NAMALWA (cell line): ENCODE results near the gene UBQLN4.
"Not testable (repeated sequence)": the region's sequence is repeated elsewhere in the genome, so short reads cannot be mapped to it uniquely, and the experiment has no call there.

Source experiments
- DNase-seq: peaks from one replicate; pipeline ENCODE4 v3.0.0-alpha.2; 2015; ENCODE audit warnings: low spot score

Gene UBQLN4

DNA sequence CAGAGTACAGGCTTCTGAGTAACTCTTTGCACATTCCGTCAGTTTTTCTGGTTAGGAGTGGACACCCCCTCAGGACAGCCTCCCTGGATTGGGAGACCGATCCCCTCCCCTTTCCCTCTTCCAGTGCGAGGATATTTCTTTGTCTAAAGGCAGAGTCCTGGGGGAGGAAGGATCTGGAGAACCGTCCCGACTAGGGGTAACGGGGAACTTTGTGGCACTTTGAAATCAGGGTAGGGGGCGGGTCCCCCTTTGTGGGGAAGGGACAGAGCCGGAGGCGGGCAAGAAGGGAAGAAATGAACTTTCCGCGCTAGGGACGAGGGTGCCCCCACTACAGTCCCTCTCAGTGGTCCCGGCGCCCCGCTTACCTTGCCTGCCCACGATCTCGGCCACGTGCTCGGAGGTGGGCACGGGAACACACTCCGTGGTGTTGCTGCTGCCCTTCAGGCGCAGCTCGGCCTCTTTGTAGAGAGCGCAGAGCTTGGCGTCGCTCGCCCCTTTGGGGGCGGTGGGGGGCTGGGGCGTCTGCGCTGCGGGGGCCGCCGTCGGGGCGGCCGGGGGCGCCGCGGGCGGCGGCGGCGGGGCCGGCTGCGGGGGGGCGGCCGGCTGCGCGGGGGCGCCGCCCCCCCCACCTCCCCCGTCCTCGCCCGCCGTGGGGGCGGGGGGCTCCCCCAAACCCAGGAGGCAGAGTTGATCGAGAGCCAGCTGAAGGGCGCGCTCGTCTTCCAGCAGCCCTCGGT is 27.8 kb upstream of the UBQLN4 start:
- no peak for DNase-seq

DNA sequence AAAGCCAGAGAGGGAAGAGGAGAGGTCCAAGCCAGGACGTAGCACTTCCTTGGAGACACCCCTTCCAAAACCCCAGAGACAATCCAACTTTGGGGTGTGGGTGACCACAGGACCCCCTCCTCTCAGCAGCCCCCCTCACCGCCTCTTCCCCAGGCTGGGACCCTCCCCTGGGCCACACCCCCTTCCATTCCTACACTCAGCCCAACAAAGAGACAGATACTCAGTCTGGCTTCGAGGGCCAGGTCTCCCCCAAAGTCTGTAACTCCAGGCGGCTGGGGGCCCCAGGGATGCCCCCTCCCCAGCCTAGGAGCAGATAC is 27.2 kb upstream of the UBQLN4 start:
- DNase-seq: no peak

DNA sequence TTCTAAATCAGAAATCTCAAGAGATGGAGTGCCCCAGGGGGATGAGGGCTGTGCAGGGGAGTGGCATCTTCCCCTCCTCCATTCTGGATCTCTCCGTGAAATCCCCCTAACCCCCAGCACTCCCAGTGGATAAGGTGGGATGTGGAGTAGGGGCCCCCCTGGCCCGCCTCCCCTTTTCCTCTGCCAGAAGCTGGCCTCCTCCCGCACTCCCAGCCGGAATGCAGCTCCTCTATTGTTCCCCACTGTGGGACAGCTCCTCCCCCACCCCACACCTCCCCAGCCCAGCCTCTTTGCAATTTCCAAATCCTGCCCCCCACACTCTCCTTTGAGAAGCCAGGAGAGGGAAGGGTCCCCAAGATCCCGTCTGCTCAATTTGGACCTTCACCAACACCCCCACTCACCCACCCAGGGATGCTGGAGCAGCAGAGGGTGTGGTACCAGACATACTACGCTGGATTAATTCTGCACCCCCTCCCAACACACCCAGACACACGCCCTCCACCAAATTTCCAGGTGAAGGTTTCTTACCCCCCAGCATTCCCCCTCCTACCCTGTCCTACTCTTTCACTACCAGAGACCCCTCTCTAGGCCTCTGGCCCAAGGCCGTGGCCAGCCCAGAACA is 26.8 kb upstream of the UBQLN4 start:
- no peak for DNase-seq

- DNase-seq: no peak
Measured at GRCh38 chr1:156079762-156080161, 26.2 kb upstream of the UBQLN4 start.

- no peak for DNase-seq
Measured at GRCh38 chr1:156078728-156079127, 25.1 kb upstream of the UBQLN4 start.

DNA sequence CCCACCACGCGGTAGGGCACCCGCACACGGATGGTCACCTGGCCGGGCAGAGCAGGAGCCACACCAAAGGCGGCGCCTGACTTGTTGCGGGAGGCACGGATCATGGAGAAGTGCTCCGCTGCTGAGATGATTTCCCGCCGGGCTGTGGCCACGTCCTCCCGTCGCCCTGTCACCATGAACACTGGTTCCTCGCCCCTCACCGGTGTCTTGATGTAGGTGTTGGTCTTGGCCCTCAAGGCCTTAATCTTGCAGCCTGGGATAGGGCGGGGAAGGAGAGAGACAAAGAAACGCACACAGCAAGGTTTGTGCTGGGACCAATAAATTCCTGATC is 23.8 kb upstream of the UBQLN4 start:
- no peak for DNase-seq

GRCh38 chr1:156076609-156077429 is 23.2 kb upstream of the UBQLN4 start:
- peak; percentile 79 for DNase-seq

GRCh38 chr1:156075775-156076204 is 22.2 kb upstream of the UBQLN4 start:
- no peak for DNase-seq

DNA sequence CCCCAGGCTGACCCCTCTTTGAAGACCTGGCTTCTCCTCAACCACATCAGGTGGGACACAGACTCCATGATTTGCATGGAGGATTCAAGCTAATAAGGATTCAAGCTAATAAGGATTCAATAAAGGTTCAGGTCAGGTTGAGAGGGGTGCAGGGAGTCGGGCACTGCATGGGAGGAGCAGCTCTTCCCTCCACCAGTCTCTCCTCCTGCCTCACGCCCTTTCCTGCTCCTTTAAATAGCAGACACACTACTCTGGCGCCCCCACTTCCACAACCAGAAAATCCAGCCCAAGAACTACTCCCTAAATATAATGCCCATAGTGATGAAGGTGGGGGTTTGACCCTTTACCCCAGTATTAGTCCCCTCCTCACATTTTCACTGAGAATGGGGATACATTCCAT is 21.6 kb upstream of the UBQLN4 start:
- DNase-seq: no peak

GRCh38 chr1:156074661-156075060 is 21.1 kb upstream of the UBQLN4 start:
- no peak for DNase-seq

GRCh38 chr1:156073740-156074139 is 20.1 kb upstream of the UBQLN4 start:
- DNase-seq: no peak

DNA sequence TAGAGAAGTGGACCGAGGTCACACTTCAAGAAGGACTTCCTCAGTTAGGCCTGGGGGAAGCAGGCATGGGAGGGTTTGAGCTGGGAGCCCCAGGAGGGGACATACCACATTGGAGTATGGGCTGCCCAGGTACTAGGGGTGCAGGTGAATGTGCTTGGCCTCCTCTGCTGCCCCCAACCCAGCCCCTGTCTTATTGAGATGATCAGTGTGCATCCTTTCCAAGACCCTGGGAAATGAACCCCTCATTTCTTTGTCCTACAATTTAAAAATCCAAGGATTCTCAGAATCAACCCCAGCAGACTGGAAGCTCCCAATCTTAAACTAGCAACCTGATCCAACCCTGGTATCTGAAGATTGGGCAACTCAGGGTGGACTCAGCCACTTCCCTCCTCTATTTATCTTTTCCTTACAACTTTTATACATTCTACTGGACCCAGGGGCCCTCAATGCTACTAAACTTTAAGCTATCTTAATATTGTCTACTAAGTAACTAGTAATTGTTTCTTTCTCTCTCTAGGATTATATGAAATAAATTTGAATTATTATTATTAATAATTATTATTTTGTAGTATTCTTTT is 19.6 kb upstream of the UBQLN4 start:
- no peak for DNase-seq

DNA sequence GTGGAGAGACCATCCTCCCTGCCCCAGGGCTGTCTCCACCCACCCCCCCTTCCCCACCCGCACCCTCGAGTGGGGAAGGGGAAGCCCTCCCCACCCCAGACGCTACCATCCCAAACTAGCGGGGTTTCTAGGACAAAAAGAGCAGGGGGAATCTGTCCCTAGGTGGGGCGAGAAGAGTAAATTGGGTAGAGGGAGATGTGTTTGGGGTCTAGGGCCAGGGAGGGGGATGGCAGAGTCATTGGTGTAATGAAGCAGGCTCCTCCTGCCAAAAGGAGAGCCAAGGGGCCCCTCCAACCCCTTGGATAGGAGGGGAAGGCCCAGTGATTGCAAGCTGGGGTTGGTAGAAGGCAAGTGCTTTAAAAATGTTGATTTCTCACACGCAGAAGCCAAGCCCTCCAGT is 18.7 kb upstream of the UBQLN4 start:
- no peak for DNase-seq

- DNase-seq: not testable (repeated sequence)
Measured at GRCh38 chr1:156071332-156071816, 17.8 kb upstream of the UBQLN4 start.

GRCh38 chr1:156070548-156070947 is 16.9 kb upstream of the UBQLN4 start:
- DNase-seq: no peak

GRCh38 chr1:156069490-156070455 is 16.2 kb upstream of the UBQLN4 start:
- no peak for DNase-seq

DNA sequence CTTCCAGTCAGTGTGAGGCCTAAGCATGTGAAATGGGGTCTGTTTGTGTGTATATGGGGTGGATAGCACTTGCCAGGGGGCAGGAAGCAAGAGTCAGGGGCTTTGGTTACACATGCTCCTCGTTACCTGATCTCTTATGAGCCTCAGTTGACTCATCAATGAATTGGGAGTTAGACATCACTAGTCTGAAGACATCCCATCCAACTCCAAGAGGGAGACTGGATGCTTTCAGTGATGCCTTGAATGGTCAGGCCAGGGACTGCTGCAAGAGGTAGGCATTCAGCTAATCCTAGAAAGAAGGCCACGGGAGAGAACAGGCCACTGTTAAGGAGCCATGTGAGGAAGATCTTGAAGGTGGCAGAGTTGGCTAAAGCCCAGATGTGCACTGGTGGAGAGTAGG is 13.7 kb upstream of the UBQLN4 start:
- DNase-seq: no peak

GRCh38 chr1:156065871-156066270 is 12.3 kb upstream of the UBQLN4 start:
- DNase-seq: no peak

GRCh38 chr1:156065212-156065611 is 11.6 kb upstream of the UBQLN4 start:
- DNase-seq: no peak

DNA sequence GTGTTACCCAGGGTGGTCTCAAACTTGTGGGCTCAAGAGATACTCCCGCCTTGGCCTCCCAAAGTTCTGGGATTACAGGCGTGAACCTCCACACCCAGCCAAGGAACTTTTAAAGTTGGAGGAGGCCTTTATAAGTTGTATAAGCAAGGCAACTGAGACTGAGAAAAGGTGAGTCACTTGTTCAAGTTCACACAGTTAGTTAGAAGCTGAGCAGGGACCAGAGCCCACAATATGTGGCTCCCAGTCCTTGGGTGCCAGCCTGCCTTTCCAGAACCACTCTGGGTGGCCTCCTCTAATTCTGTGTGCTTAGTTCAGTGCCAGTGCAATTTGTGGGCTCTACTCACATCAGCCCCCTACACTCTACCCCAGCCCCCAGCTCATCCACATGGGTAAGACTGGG is 11.0 kb upstream of the UBQLN4 start:
- DNase-seq: no peak

- DNase-seq: no peak
Measured at GRCh38 chr1:156063997-156064285, 10.3 kb upstream of the UBQLN4 start.

GRCh38 chr1:156062189-156062588 is 8.6 kb upstream of the UBQLN4 start:
- DNase-seq: no peak
